ENCODE results near the gene KCNMB2. TPM values are rescaled to one million over a fixed set of nuclear protein-coding genes. Genes with fewer than 3 reads are reported as not detected.

The KCNMB2 gene
- not detected for total RNA-seq

DNA sequence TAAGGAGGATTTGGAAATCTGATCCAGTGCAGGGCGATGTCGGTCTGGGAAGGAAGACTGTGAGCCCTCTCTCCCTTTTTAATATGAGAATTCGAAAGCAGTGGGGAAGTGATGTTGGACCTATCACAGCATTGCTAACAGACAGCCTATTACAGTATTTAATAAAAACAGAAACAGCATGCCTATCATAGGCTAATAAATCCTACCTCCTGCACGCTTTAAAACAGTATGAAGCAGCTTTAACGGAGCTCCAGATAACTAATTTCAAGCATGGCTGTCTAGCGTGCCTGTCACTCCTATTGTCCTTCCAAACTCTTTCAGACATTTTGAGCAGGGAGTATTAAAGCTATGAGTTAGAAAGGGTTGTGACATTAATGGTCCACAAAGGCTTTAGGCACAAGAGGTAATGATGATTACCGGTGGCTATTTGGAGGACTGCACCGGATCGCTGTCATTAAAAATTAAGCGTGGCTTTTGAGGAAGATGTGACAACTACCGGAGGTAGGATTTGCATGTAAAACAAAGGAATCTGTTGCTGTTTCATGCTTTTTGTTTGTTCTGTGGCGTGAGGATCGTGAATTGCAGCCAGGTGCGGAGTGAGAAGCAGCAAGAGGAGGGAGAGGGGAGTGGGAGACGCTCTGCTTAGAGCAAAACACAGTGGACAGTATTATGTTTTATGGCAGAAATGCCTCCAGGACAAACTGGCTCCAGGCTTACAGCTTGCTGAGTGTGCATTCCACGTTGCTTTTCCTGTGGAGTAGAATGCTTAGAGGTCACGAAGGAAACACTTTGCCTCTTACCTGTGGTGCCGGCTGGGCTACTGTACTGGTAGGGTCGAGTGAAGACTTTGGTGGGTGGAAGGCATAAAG is at the start of gene KCNMB2:
Gene KCNMB2 (plus strand): TSS at position 226 of the 869 bp plus-strand sequence.

